Tibial nerve (tissue), 4 donors: ENCODE measurements around the gene ADAMTS17. TPM values are rescaled to one million over a fixed set of nuclear protein-coding genes. Genes with fewer than 3 reads are reported as not detected.

Source experiments
- DNase-seq, 2 donors: peaks; one replicate each; pipeline ENCODE4 v3.0.0-alpha.2; 2019; ENCODE audit warnings: low spot score in 2 of 2
- H3K27ac ChIP-seq, 4 donors: fragments of 200-600 bp; sonication (generic) in 3 of 4; one replicate each; pipeline ENCODE4 v1.5.1; 2017 to 2019; ENCODE audit warnings: mild to moderate bottlenecking in 1 of 4
- H3K27me3 ChIP-seq, 2 donors: fragments of 200-600 bp; sonication (generic) in 1 of 2; one replicate each; pipeline versions ENCODE4 v1.5.1 to v1.6.0; 2017 to 2019
- H3K36me3 ChIP-seq, 3 donors: fragments of 200-600 bp; sonication (generic); one replicate each; pipeline ENCODE4 v1.5.1; 2018 to 2019
- H3K4me1 ChIP-seq, 4 donors: fragments of 200-600 bp; sonication (generic) in 3 of 4; one replicate each; pipeline ENCODE4 v1.5.1; 2017 to 2019
- H3K4me3 ChIP-seq, 4 donors: fragments of 200-600 bp; sonication (generic) in 3 of 4; one replicate each; pipeline ENCODE4 v1.5.1; 2017 to 2019; ENCODE audit warnings: mild to moderate bottlenecking in 1 of 4, moderate library complexity in 1 of 4
- H3K9me3 ChIP-seq, 4 donors: fragments of 200-600 bp; sonication (generic) in 3 of 4; one replicate each; pipeline ENCODE4 v1.5.1; 2017 to 2019
- EP300 ChIP-seq, 2 donors: sonication (generic); formaldehyde crosslinking; IDR thresholded peaks; one replicate each; pipeline ENCODE4 v1.6.1; 2017; ENCODE audit warnings: antibody characterized with exemption in 2 of 2, mild to moderate bottlenecking in 1 of 2
- POLR2A ChIP-seq, 2 donors: fragments of 450-650 bp; IDR thresholded peaks; one replicate each; pipeline ENCODE4 v1.6.1; 2017; ENCODE audit warnings: antibody characterized with exemption in 2 of 2, mild to moderate bottlenecking in 2 of 2, moderate library complexity in 2 of 2
- WGBS, 2 donors: methylation state at CpG; one replicate each; pipeline ENCODE4 v1.1.5; 2018; 5-methylcytosine and 5-hydroxymethylcytosine counted together
- total RNA-seq, 4 donors: library from RNA; depleted of rRNA; stranded (reverse); fragments of >200 nt; gene quantifications; one replicate each; pipeline ENCODE4 v1.1.0, GENCODE V29; 2016
- TF ChIP-seq, protein P1 (sequence below), 5 experiments: fragments of 200-600 bp in 3 of 5; fragments of 450-650 bp in 2 of 5; sonication (generic) in 3 of 5; IDR thresholded peaks; one replicate each; pipeline ENCODE4 v1.5.1; 2016 to 2019; ENCODE audit warnings: antibody characterized with exemption in 5 of 5, mild to moderate bottlenecking in 3 of 5, moderate library complexity in 2 of 5

ADAMTS17 gene
- total RNA-seq, 4 donors from 2014 or later, result 0.66 to 5.5 (median 3.7) TPM

GRCh38 chr15:100211855-100212850, 129.6 kb downstream of the ADAMTS17 start:
- no peak for DNase-seq
- Histone ChIP-seq H3K9me3 (no peaks in the 10 kb centered on the region), H3K27me3 (no peaks in the 10 kb centered on the region), H3K36me3 (no peaks in the 10 kb centered on the region), H3K4me3 (no peak overlapping the region), H3K27ac (no peak overlapping the region), H3K4me1 (peaks cover 0 to 33% (median 0%) of the 10 kb centered on the region in 4 donors)
- WGBS, 2 donors, result 44 to 48% methylated on average over 11 of the region's 11 CpGs
- TF ChIP-seq EP300 (IDR thresholded peaks at IDR 0.05) (no peak), POLR2A (IDR thresholded peaks at IDR 0.05) (no peak)
- TF ChIP-seq, protein P1, sequence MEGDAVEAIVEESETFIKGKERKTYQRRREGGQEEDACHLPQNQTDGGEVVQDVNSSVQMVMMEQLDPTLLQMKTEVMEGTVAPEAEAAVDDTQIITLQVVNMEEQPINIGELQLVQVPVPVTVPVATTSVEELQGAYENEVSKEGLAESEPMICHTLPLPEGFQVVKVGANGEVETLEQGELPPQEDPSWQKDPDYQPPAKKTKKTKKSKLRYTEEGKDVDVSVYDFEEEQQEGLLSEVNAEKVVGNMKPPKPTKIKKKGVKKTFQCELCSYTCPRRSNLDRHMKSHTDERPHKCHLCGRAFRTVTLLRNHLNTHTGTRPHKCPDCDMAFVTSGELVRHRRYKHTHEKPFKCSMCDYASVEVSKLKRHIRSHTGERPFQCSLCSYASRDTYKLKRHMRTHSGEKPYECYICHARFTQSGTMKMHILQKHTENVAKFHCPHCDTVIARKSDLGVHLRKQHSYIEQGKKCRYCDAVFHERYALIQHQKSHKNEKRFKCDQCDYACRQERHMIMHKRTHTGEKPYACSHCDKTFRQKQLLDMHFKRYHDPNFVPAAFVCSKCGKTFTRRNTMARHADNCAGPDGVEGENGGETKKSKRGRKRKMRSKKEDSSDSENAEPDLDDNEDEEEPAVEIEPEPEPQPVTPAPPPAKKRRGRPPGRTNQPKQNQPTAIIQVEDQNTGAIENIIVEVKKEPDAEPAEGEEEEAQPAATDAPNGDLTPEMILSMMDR (IDR thresholded peaks at IDR 0.05), result no peak

DNA sequence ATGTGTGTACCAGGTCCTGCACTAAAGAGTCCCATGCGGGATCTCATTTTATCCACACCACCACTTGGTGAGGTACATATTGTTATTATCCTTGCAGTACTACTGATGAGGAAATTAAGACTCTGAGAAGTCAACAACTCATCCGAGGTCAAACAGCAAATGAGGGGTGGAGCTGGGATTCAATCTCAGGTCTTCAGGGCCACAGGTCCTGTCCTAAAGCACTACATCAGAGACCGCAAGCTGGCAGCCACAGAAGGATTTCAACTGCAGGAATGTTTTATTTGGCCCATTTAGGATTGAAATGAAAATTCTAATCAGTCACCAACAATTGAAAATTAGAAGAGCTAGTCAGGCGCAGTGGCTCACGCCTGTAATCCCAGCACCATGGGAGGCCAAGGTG, 131.4 kb downstream of the ADAMTS17 start:
- Histone ChIP-seq H3K27ac (no peak overlapping the region), H3K9me3 (no peaks in the 10 kb centered on the region), H3K27me3 (no peaks in the 10 kb centered on the region), H3K36me3 (no peaks in the 10 kb centered on the region), H3K4me1 (peaks cover 0 to 18% (median 0%) of the 10 kb centered on the region in 4 donors), H3K4me3 (no peak overlapping the region)
- TF ChIP-seq POLR2A (IDR thresholded peaks at IDR 0.05) (no peak), EP300 (IDR thresholded peaks at IDR 0.05) (peak in 1 of 2 donors; percentile 73)
- peak in 1 of 2 donors; percentile 33 for DNase-seq
- WGBS, 2 donors, result 77 to 81% methylated on average over 5 of the region's 5 CpGs

GRCh38 chr15:100208921-100209603, 132.7 kb downstream of the ADAMTS17 start:
- TF ChIP-seq, protein P1 (IDR thresholded peaks at IDR 0.05), result no peak
- TF ChIP-seq EP300 (IDR thresholded peaks at IDR 0.05) (no peak), POLR2A (IDR thresholded peaks at IDR 0.05) (no peak)
- WGBS, 2 donors, result 63 to 67% methylated on average over 13 of the region's 13 CpGs
- Histone ChIP-seq H3K4me1 (peaks cover 0 to 11% (median 0%) of the 10 kb centered on the region in 4 donors), H3K27me3 (no peaks in the 10 kb centered on the region), H3K36me3 (no peaks in the 10 kb centered on the region), H3K4me3 (no peak overlapping the region), H3K9me3 (peaks cover 0 to 2% (median 0%) of the 10 kb centered on the region in 4 donors), H3K27ac (no peak overlapping the region)
- DNase-seq, result no peak

DNA sequence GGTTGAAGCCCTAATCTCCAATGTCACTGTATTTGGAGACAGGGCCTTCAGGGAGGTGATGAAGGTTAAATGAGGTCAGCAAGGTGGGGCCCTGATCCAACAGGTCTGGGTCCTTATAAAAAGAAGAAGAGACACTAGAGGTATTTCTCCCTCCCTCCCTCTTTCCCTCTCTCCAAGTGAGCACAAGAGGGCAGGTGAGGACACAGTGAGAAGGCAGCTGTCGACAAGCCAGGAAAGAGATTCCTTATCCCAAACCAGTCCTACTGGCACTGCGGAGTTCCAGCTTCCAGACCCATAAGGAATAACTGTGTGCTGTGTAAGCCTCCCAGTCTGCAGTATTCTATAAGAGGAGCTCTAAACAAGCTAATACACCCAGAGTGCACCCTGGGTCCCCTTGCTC, 134.7 kb downstream of the ADAMTS17 start:
- Histone ChIP-seq H3K9me3 (peaks cover 0 to 2% (median 0%) of the 10 kb centered on the region in 4 donors), H3K27me3 (no peaks in the 10 kb centered on the region), H3K27ac (no peak overlapping the region), H3K4me1 (peaks cover 0 to 5% (median 0%) of the 10 kb centered on the region in 4 donors), H3K4me3 (no peak overlapping the region), H3K36me3 (no peaks in the 10 kb centered on the region)
- no peak for DNase-seq
- 62 to 67% methylated on average over 2 of the region's 2 CpGs for WGBS, 2 donors
- TF ChIP-seq, protein P1 (IDR thresholded peaks at IDR 0.05), result no peak
- TF ChIP-seq EP300 (IDR thresholded peaks at IDR 0.05) (no peak), POLR2A (IDR thresholded peaks at IDR 0.05) (no peak)

- H3K27me3 ChIP-seq, result no peaks in the 10 kb centered on the region
- H3K27ac ChIP-seq, result no peak overlapping the region
- H3K36me3 ChIP-seq, result no peaks in the 10 kb centered on the region
- 73 to 82% methylated on average over 7 of the region's 7 CpGs for WGBS, 2 donors
- H3K9me3 ChIP-seq, result peaks cover 0 to 2% (median 0%) of the 10 kb centered on the region in 4 donors
- H3K4me1 ChIP-seq, result peaks cover 0 to 1% (median 0%) of the 10 kb centered on the region in 4 donors
- no peak overlapping the region for H3K4me3 ChIP-seq
- DNase-seq, result no peak
- TF ChIP-seq POLR2A (IDR thresholded peaks at IDR 0.05), result no peak
- TF ChIP-seq EP300 (IDR thresholded peaks at IDR 0.05), result no peak
- TF ChIP-seq, protein P1 (IDR thresholded peaks at IDR 0.05), result no peak
Measured at GRCh38 chr15:100206643-100207042, 135.1 kb downstream of the ADAMTS17 start.
